AG04449 (cell line): ENCODE measurements around the gene CLCA1.

Source experiments
- CTCF ChIA-PET: fragments of 350-600 bp; formaldehyde crosslinking; extraction: SDS; loops from one replicate; lab custom pipeline; 2021; ENCODE audit warnings: antibody characterized with exemption; lab: Yijun Ruan, JAX
- POLR2A ChIA-PET: fragments of 400-600, 350-600 bp; formaldehyde crosslinking; extraction: SDS; loops from one replicate; lab custom pipeline; 2020; ENCODE audit warnings: antibody characterized with exemption, inconsistent platforms; lab: Yijun Ruan, JAX
- DNase-seq: peaks from one replicate; pipeline ENCODE4 v3.0.0-alpha.2; 2010; ENCODE audit warnings: low read depth, low spot score
- H3K4me3 ChIP-seq: 2 replicates; pipeline ENCODE4 v1.5.1; 2011; ENCODE audit warnings: low read depth, mild to moderate bottlenecking, control low read depth, low read length
- CTCF ChIP-seq: IDR thresholded peaks from one replicate; pipeline ENCODE4 v1.5.1; 2011; ENCODE audit warnings: mild to moderate bottlenecking, moderate library complexity, low read length, control low read depth, inconsistent platforms; ENCODE audit not compliant: insufficient read depth; ENCODE audit errors: missing control alignments

The CLCA1 gene

GRCh38 chr1:86450847-86451246, 17.9 kb upstream of the CLCA1 start:
- no peak for DNase-seq
- TF ChIP-seq CTCF = no peak
- ChIA-PET CTCF (interaction anchor here (1.1 to 2.8 kb wide), 3 partner anchors 23 to 51 kb away, joined by 4 to 13 read pairs (median 7); no protein-coding TSS in a partner anchor), POLR2A (no interaction called here)
- no peak overlapping the region for H3K4me3 ChIP-seq

GRCh38 chr1:86453664-86454063, 15.1 kb upstream of the CLCA1 start:
- ChIA-PET POLR2A (no interaction called here), CTCF (interaction anchor here (2.8 kb wide), 1 partner anchor 20 kb away, joined by 13 read pairs; no protein-coding TSS in a partner anchor)
- no peak for TF ChIP-seq CTCF
- no peak overlapping the region for H3K4me3 ChIP-seq
- no peak for DNase-seq

GRCh38 chr1:86455073-86455472, 13.7 kb upstream of the CLCA1 start:
- H3K4me3 ChIP-seq = no peak overlapping the region
- ChIA-PET POLR2A (no interaction called here), CTCF (no interaction called here)
- TF ChIP-seq CTCF = no peak
- DNase-seq = no peak

- no peak for TF ChIP-seq CTCF
- H3K4me3 ChIP-seq = no peak overlapping the region
- no peak for DNase-seq
- ChIA-PET CTCF (interaction anchor here (1.0 to 3.1 kb wide), 3 partner anchors 12 to 243 kb away, joined by 3 to 21 read pairs (median 4); partner anchors contain the start of gene SH3GLB1), POLR2A (no interaction called here)
Observed at GRCh38 chr1:86460998-86461397, 7.7 kb upstream of the CLCA1 start.

- ChIA-PET POLR2A (no interaction called here), CTCF (interaction anchor here (1.7 to 3.1 kb wide), 2 partner anchors 12 to 17 kb away, joined by 4 to 21 read pairs; no protein-coding TSS in a partner anchor)
- no peak for TF ChIP-seq CTCF
- no peak for DNase-seq
- no peak overlapping the region for H3K4me3 ChIP-seq
Observed at GRCh38 chr1:86461482-86461881, 7.2 kb upstream of the CLCA1 start.

- CTCF ChIA-PET = interaction anchor here (1.5 to 2.2 kb wide), 2 partner anchors 9 to 85 kb away, joined by 3 to 8 read pairs; no protein-coding TSS in a partner anchor
- DNase-seq = no peak
- no peak for TF ChIP-seq CTCF
- POLR2A ChIA-PET = no interaction called here
- H3K4me3 ChIP-seq = no peak overlapping the region
Observed at GRCh38 chr1:86464819-86465218, 3.9 kb upstream of the CLCA1 start.
